Uterus (tissue), 2 donors: ENCODE results near the gene JAK1.

Source experiments
- POLR2A ChIP-seq, 2 donors: fragments of 450-650 bp; IDR thresholded peaks; one replicate each; pipeline ENCODE4 v1.6.1; 2016; ENCODE audit warnings: antibody characterized with exemption in 2 of 2, mild to moderate bottlenecking in 1 of 2, moderate library complexity in 1 of 2
- TF ChIP-seq, protein P1 (sequence below), 4 experiments: fragments of 200-600 bp in 2 of 4; fragments of 450-650 bp in 2 of 4; sonication (generic) in 2 of 4; IDR thresholded peaks; one replicate each; pipeline ENCODE4 v1.5.1; 2016 to 2019; ENCODE audit warnings: antibody characterized with exemption in 4 of 4, mild to moderate bottlenecking in 2 of 4, moderate library complexity in 1 of 4

DNA sequence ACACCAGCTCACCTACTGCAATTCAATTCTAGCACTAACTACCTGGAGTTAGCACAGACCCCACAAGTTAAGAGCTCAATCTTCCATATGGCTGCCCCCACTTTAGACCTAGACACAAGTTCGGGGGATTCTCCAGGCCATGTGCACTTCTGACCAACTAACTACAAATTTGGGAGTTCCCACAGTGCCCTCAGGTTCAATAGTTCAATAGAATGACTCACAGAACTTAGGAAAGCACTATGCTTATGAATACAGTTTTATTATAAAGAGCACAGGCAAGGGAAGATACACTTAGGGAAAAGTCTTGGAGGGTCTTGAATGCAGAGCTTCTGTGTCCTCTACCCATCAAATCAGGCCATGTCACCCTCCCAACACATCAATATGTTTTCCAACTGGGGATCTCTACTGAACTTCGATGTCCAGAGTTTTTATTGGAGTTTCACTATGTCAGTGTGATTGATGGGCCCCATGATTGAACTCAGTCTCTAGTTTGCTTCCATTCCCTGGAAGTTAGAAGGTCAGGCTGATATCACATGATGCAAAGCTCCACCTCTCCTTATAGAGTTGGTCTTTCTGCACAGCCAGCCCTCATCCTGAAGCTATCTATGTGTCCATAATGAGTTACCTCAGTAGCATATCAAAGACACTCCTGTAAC lies 175.4 kb downstream of the JAK1 start:
- TF ChIP-seq, protein P1, sequence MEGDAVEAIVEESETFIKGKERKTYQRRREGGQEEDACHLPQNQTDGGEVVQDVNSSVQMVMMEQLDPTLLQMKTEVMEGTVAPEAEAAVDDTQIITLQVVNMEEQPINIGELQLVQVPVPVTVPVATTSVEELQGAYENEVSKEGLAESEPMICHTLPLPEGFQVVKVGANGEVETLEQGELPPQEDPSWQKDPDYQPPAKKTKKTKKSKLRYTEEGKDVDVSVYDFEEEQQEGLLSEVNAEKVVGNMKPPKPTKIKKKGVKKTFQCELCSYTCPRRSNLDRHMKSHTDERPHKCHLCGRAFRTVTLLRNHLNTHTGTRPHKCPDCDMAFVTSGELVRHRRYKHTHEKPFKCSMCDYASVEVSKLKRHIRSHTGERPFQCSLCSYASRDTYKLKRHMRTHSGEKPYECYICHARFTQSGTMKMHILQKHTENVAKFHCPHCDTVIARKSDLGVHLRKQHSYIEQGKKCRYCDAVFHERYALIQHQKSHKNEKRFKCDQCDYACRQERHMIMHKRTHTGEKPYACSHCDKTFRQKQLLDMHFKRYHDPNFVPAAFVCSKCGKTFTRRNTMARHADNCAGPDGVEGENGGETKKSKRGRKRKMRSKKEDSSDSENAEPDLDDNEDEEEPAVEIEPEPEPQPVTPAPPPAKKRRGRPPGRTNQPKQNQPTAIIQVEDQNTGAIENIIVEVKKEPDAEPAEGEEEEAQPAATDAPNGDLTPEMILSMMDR (IDR thresholded peaks at IDR 0.05) = no peak
- no peak for TF ChIP-seq POLR2A (IDR thresholded peaks at IDR 0.05)
